Mucosa of rectum (tissue), 2 donors: ENCODE measurements around the gene TNS1.

Experiments used
- H3K27ac ChIP-seq, 2 donors: one replicate each; pipeline ENCODE4 v1.7.0; 2013; ENCODE audit warnings: inconsistent platforms in 2 of 2, low read depth in 2 of 2, low read length in 2 of 2
- H3K27me3 ChIP-seq, 2 donors: one replicate each; pipeline ENCODE4 v1.7.0; 2013; ENCODE audit warnings: low read length in 2 of 2; ENCODE audit not compliant: control insufficient read depth in 2 of 2, insufficient read depth in 2 of 2
- H3K36me3 ChIP-seq, 2 donors: one replicate each; pipeline ENCODE4 v1.7.0; 2013; ENCODE audit warnings: low read length in 2 of 2; ENCODE audit not compliant: control insufficient read depth in 2 of 2, insufficient read depth in 2 of 2
- H3K4me1 ChIP-seq, 2 donors: one replicate each; pipeline ENCODE4 v1.7.0; 2013; ENCODE audit warnings: low read length in 2 of 2, mild to moderate bottlenecking in 1 of 2; ENCODE audit not compliant: control insufficient read depth in 2 of 2, insufficient read depth in 2 of 2
- H3K4me3 ChIP-seq, 2 donors: one replicate each; pipeline ENCODE4 v1.7.0; 2013; ENCODE audit warnings: low read length in 2 of 2
- H3K9ac ChIP-seq, 2 donors: one replicate each; pipeline ENCODE4 v1.7.0; 2013; ENCODE audit warnings: low read length in 2 of 2, low read depth in 1 of 2, mild to moderate bottlenecking in 1 of 2
- H3K9me3 ChIP-seq, 2 donors: one replicate each; pipeline ENCODE4 v1.7.0; 2013; ENCODE audit warnings: low read length in 2 of 2; ENCODE audit not compliant: control insufficient read depth in 2 of 2
- donor health status: healthy.
- donor health status: Normal muscosa, but diverticular disease.

TNS1 gene

GRCh38 chr2:217751192-217751591 lies 251.6 kb downstream of the TNS1 start:
- Histone ChIP-seq H3K27me3 (no peaks in the 10 kb centered on the region), H3K9me3 (no peaks in the 10 kb centered on the region), H3K4me3 (no peak overlapping the region), H3K36me3 (no peaks in the 10 kb centered on the region), H3K4me1 (no peaks in the 10 kb centered on the region), H3K27ac (no peak overlapping the region), H3K9ac (no peak overlapping the region)
